Endothelial cell of umbilical vein (primary cell): ENCODE data around the gene PNLDC1. TPM values are rescaled to one million over a fixed set of nuclear protein-coding genes. Genes with fewer than 3 reads are reported as not detected.

ENCODE experiments used
- BruUV-seq: library from RNA; stranded (reverse); fragments of 400-500 nt; replicated peaks from 2 replicates; lab custom pipeline; 2021; lab: Mats Ljungman, UMichigan
- CTCF ChIA-PET: fragments of 300-600, 350-600 bp; sonication (Branson Sonifier 250); formaldehyde crosslinking; loops from one replicate; lab custom pipeline; 2021; ENCODE audit warnings: antibody characterized with exemption, inconsistent platforms; lab: Charles Lee
- POLR2A ChIA-PET: fragments of 300-600, 350-600 bp; sonication (Branson Sonifier 250); formaldehyde crosslinking; loops from one replicate; lab custom pipeline; 2021; ENCODE audit warnings: antibody characterized with exemption, inconsistent platforms; lab: Charles Lee
- DNase-seq: peaks from one replicate; pipeline ENCODE4 v3.0.0-alpha.2; 2011; ENCODE audit warnings: low read depth, low spot score
- FAIRE-seq: peaks from 2 replicates; lab custom pipeline; 2011; peaks lifted over from hg19 to GRCh38; lab: Jason Lieb, UNC
- H2AFZ ChIP-seq: 2 replicates; pipeline ENCODE4 v1.6.0; 2012; ENCODE audit warnings: low read depth, low read length, control low read depth, inconsistent platforms
- H3K27ac ChIP-seq: 2 replicates; pipeline ENCODE4 v1.5.1; 2011; ENCODE audit warnings: low read depth, mild to moderate bottlenecking, control low read depth, low read length, moderate library complexity; ENCODE audit not compliant: insufficient read depth
- H3K27me3 ChIP-seq, 2 experiments: 2 replicates each; pipeline versions ENCODE4 v1.6.0 to v1.6.1; 2011; ENCODE audit warnings: low read length in 2 of 2, mixed read lengths in 1 of 2; ENCODE audit not compliant: control insufficient read depth in 2 of 2, insufficient read depth in 2 of 2
- H3K36me3 ChIP-seq, 2 experiments: 2 replicates in 1 of 2; 3 replicates in 1 of 2; pipeline ENCODE4 v1.5.1; 2011; ENCODE audit warnings: low read length in 2 of 2, mild to moderate bottlenecking in 1 of 2, moderate library complexity in 1 of 2; ENCODE audit not compliant: control insufficient read depth in 2 of 2, insufficient read depth in 2 of 2; ENCODE audit errors: extremely low read depth in 1 of 2
- H3K4me1 ChIP-seq: 3 replicates; pipeline ENCODE4 v1.5.1; 2011; ENCODE audit warnings: mild to moderate bottlenecking, low read length; ENCODE audit not compliant: control insufficient read depth, insufficient read depth; ENCODE audit errors: extremely low read depth
- H3K4me2 ChIP-seq: 2 replicates; pipeline ENCODE4 v1.6.1; 2011; ENCODE audit warnings: low read length, control low read depth, mixed read lengths; ENCODE audit not compliant: insufficient read depth
- H3K4me3 ChIP-seq, 3 experiments: fragments of 200-600 bp in 1 of 3; sonication (generic), shearing (Covaris generic) in 1 of 3; replicated peaks in 1 of 3; 2 replicates each; pipeline ENCODE4 v1.5.1; 2011 to 2016; ENCODE audit warnings: control low read depth in 3 of 3, low read length in 3 of 3, mild to moderate bottlenecking in 2 of 3, inconsistent platforms in 1 of 3, low read depth in 1 of 3, moderate library complexity in 1 of 3; ENCODE audit not compliant: insufficient read depth in 1 of 3
- H3K79me2 ChIP-seq: 2 replicates; pipeline ENCODE4 v1.6.0; 2012; ENCODE audit warnings: low read length, inconsistent platforms; ENCODE audit not compliant: control insufficient read depth, insufficient read depth
- H3K9ac ChIP-seq: replicated peaks from 2 replicates; pipeline ENCODE3; 2011; ENCODE audit warnings: low read length, control low read depth; ENCODE audit not compliant: insufficient read depth; ENCODE audit errors: extremely low read depth
- H3K9me1 ChIP-seq: replicated peaks from 3 replicates; pipeline ENCODE4 v1.6.0; 2011; ENCODE audit warnings: mild to moderate bottlenecking, low read length; ENCODE audit not compliant: control insufficient read depth, insufficient read depth; ENCODE audit errors: extremely low read depth
- H3K9me3 ChIP-seq: replicated peaks from 2 replicates; pipeline ENCODE4 v1.5.1; 2012; ENCODE audit warnings: low read length, inconsistent platforms; ENCODE audit not compliant: control insufficient read depth, insufficient read depth
- H4K20me1 ChIP-seq: replicated peaks from 2 replicates; pipeline ENCODE3; 2011; ENCODE audit warnings: mild to moderate bottlenecking, low read length; ENCODE audit not compliant: control insufficient read depth, insufficient read depth; ENCODE audit errors: extremely low read depth
- EZH2 ChIP-seq: IDR thresholded peaks from 2 replicates; pipeline ENCODE4 v1.6.1; 2012; ENCODE audit warnings: borderline replicate concordance, low read depth, mild to moderate bottlenecking, moderate library complexity, low read length, inconsistent platforms; ENCODE audit not compliant: severe bottlenecking
- FOS ChIP-seq: IDR thresholded peaks from 2 replicates; pipeline ENCODE4 v1.6.1; 2011; ENCODE audit warnings: mild to moderate bottlenecking, low read length, moderate library complexity, borderline replicate concordance; ENCODE audit not compliant: insufficient read depth
- GATA2 ChIP-seq: IDR thresholded peaks from 2 replicates; pipeline ENCODE4 v1.7.0; 2011; ENCODE audit warnings: low read depth, mild to moderate bottlenecking, moderate library complexity, mixed read lengths, low read length; ENCODE audit not compliant: insufficient read length, insufficient read depth
- JUN ChIP-seq: IDR thresholded peaks from 2 replicates; pipeline ENCODE4 v1.6.1; 2011; ENCODE audit warnings: borderline replicate concordance, low read depth; ENCODE audit not compliant: insufficient read length, insufficient read depth
- MYC ChIP-seq: IDR thresholded peaks from one replicate; pipeline ENCODE4 v1.6.1; 2011; ENCODE audit warnings: mild to moderate bottlenecking, low read depth, low read length
- POLR2A ChIP-seq: IDR thresholded peaks from 2 replicates; pipeline ENCODE4 v1.6.1; 2012; ENCODE audit warnings: low read depth, mild to moderate bottlenecking, control low read depth, low read length
- POLR2AphosphoS5 ChIP-seq: IDR thresholded peaks from 2 replicates; pipeline ENCODE4 v1.6.1; 2012; ENCODE audit warnings: low read depth, mild to moderate bottlenecking, control low read depth, low read length, moderate library complexity; ENCODE audit not compliant: insufficient read depth
- dilution Hi-C: fragments of 300-500 bp; cut with MboI; formaldehyde crosslinking; loops from one replicate; pipeline ENCODE4 v1.15.0; 2019; ENCODE audit warnings: low sequenced_read_pairs; ENCODE audit not compliant: extremely low pct_ligation_motif_present
- intact Hi-C: fragments of 100-400 bp; cut with micrococcal nuclease; formaldehyde crosslinking; loops from one replicate; pipeline ENCODE4 v1.10.0; 2022
- polyA plus RNA-seq, 4 experiments: library from polyadenylated mRNA; depleted of rRNA in 3 of 4; stranded (reverse) in 3 of 4; unstranded in 1 of 4; fragments of >200 nt; gene quantifications; 2 replicates each; pipeline versions ENCODE4 v1.2.1 to v1.2.3, GENCODE V29; 2011 to 2012; ENCODE audit warnings: missing spikeins in 1 of 4
- total RNA-seq: library from RNA; stranded (reverse); gene quantifications from 2 replicates; pipeline ENCODE4 v1.2.3, GENCODE V29; 2021
- TF ChIP-seq, protein P1 (sequence below): IDR thresholded peaks from 2 replicates; pipeline ENCODE4 v1.6.1; 2011; ENCODE audit not compliant: insufficient read depth, insufficient read length
- TF ChIP-seq, protein P2 (sequence below), 2 donors: IDR thresholded peaks; 1 replicate in 1 of 2; 2 replicates in 1 of 2; pipeline ENCODE4 v1.5.1; 2011; ENCODE audit warnings: low read length in 2 of 2, mild to moderate bottlenecking in 2 of 2, moderate library complexity in 2 of 2, control low read depth in 1 of 2, inconsistent platforms in 1 of 2, low read depth in 1 of 2; ENCODE audit not compliant: insufficient read depth in 1 of 2; ENCODE audit errors: extremely low read depth in 1 of 2

The PNLDC1 gene
- total and polyA plus RNA-seq, 2 donors (not counting 3 experiments of a cell fraction or from before 2014, with no cell fraction given), result not detected

DNA sequence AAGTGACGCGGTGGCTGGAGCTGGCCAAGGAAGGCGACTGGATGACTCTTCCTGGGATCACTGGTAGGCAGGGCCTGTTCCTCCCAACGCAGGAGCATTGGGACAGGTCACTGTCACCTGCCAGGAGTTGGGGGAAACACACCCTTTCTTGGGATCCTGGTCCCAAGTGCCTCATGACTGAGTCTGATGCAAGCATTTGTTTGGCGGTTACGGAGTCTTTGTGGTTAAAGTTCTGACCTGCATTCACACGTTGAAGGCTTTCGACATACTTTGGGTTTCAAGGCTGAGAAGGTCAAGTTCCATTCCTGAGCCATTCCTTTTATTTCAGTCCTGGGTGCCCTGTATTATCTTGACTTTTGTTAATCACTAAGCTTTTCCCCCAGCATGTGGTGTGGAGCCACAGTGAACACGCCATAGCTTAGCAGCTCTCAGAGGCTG lies 6.0 kb downstream of the PNLDC1 start:
- no peak for TF ChIP-seq JUN
- Histone ChIP-seq H3K4me1 (no peaks in the 10 kb centered on the region), H3K4me2 (no peak overlapping the region), H3K4me3 (no peak overlapping the region), H3K36me3 (no peaks in the 10 kb centered on the region), H3K27me3 (no peaks in the 10 kb centered on the region), H3K79me2 (no peaks in the 10 kb centered on the region), H4K20me1 (no peaks in the 10 kb centered on the region), H3K9me3 (no peaks in the 10 kb centered on the region), H3K9me1 (no peaks in the 10 kb centered on the region), H2AFZ (no peak overlapping the region), H3K27ac (no peak overlapping the region), H3K9ac (no peak overlapping the region)
- intact Hi-C loops (no loop called here), dilution Hi-C loops (no loop called here)
- no TSS peak for BruUV-seq
- CTCF ChIA-PET, result interaction anchor here (1.7 kb wide), 1 partner anchor 46 kb away, joined by 3 read pairs; no protein-coding TSS in a partner anchor
- no peak for FAIRE-seq
- no peak for DNase-seq
- POLR2A ChIA-PET, result no interaction called here

DNA sequence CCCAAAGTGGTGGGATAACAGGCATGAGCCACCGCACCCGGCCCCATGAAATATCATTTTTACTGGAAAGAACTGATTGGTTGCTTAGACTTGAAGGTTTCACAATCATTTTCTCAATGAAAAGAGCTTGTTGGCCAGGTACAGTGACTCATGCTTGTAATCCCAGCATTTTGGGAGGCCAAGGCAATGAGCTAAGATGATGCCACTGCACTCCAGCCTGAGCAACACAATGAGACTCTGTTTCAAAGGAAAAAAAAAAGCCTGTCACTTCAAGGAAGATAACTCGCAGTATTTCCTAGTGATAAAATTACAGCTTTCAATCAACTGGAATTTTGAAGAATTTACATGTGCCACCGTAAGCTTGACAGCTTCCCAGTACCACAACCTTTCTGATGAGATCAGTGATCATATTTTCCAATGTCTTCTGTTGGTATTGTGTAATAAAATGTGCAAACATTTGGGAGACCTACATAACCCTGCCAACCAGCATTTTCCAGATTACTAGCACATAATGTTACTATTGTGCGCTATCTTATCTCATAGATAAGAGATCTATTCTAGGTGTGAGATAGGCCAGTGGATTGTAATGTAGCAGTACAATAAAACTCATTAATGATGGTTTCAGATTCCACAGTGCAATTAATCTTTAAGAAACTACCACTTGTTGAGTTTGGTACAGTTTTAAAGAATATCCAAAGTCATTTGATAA lies 7.2 kb downstream of the PNLDC1 start:
- no peak overlapping the region for H3K4me3 ChIP-seq
- H3K27ac ChIP-seq, result no peak overlapping the region
- no peaks in the 10 kb centered on the region for H3K36me3 ChIP-seq
- CTCF ChIA-PET, result no interaction called here
- dilution Hi-C loops (no loop called here), intact Hi-C loops (no loop called here)
- H3K4me1 ChIP-seq, result no peaks in the 10 kb centered on the region
- DNase-seq (no peak), FAIRE-seq (no peak)
- no peak overlapping the region for H2AFZ ChIP-seq
- no peaks in the 10 kb centered on the region for H3K27me3 ChIP-seq
- H4K20me1 ChIP-seq, result no peaks in the 10 kb centered on the region
- H3K9me1 ChIP-seq, result no peaks in the 10 kb centered on the region
- POLR2A ChIA-PET, result no interaction called here
- H3K4me2 ChIP-seq, result no peak overlapping the region
- no peak overlapping the region for H3K9ac ChIP-seq
- no TSS peak for BruUV-seq
- no peaks in the 10 kb centered on the region for H3K9me3 ChIP-seq
- TF ChIP-seq JUN (no peak), GATA2 (no peak), FOS (no peak), EZH2 (no peak), POLR2AphosphoS5 (no peak), MYC (no peak), POLR2A (no peak)
- TF ChIP-seq, protein P1, sequence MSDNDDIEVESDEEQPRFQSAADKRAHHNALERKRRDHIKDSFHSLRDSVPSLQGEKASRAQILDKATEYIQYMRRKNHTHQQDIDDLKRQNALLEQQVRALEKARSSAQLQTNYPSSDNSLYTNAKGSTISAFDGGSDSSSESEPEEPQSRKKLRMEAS, result no peak
- TF ChIP-seq, protein P2, sequence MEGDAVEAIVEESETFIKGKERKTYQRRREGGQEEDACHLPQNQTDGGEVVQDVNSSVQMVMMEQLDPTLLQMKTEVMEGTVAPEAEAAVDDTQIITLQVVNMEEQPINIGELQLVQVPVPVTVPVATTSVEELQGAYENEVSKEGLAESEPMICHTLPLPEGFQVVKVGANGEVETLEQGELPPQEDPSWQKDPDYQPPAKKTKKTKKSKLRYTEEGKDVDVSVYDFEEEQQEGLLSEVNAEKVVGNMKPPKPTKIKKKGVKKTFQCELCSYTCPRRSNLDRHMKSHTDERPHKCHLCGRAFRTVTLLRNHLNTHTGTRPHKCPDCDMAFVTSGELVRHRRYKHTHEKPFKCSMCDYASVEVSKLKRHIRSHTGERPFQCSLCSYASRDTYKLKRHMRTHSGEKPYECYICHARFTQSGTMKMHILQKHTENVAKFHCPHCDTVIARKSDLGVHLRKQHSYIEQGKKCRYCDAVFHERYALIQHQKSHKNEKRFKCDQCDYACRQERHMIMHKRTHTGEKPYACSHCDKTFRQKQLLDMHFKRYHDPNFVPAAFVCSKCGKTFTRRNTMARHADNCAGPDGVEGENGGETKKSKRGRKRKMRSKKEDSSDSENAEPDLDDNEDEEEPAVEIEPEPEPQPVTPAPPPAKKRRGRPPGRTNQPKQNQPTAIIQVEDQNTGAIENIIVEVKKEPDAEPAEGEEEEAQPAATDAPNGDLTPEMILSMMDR (IDR thresholded peaks at IDR 0.05; ENCODE audit: extremely low read depth in 1 of 2, insufficient read depth in 1 of 2, low read depth in 1 of 2, low read length in 2 of 2), result no peak
- no peaks in the 10 kb centered on the region for H3K79me2 ChIP-seq
